NCI-H1436 (cell line): ENCODE results near the gene TMEM82.

ENCODE experiments used
- DNase-seq: peaks from one replicate; lab custom pipeline; 2025; lab: John Stamatoyannopoulos, UW

The TMEM82 gene

DNA sequence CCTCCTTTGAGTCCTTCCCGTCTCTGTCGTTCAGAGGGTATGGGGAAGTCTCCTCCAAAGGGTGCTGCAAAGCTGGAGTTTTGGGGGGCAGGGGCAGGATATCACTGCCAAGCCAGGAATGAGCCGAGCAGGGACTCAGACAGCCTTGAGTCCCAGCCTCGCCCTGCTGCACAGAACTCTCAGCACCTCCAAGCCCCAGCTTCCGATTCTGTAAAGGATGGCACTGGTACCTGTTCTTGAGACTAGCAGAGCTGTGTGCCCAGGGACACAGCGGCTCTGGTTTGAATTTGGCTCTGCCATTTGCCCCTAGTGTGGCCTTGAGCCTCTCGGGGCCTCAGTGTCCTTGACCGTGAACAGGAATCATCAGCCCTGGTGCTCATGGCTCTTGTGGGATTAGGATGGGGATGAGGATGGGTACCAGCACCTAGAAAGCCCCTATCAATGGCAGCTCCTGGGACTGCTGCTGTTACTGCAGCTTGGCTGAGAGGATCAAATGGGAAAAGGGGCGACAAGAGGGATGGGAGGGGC lies 14.8 kb downstream of the TMEM82 start:
- no peak for DNase-seq

DNA sequence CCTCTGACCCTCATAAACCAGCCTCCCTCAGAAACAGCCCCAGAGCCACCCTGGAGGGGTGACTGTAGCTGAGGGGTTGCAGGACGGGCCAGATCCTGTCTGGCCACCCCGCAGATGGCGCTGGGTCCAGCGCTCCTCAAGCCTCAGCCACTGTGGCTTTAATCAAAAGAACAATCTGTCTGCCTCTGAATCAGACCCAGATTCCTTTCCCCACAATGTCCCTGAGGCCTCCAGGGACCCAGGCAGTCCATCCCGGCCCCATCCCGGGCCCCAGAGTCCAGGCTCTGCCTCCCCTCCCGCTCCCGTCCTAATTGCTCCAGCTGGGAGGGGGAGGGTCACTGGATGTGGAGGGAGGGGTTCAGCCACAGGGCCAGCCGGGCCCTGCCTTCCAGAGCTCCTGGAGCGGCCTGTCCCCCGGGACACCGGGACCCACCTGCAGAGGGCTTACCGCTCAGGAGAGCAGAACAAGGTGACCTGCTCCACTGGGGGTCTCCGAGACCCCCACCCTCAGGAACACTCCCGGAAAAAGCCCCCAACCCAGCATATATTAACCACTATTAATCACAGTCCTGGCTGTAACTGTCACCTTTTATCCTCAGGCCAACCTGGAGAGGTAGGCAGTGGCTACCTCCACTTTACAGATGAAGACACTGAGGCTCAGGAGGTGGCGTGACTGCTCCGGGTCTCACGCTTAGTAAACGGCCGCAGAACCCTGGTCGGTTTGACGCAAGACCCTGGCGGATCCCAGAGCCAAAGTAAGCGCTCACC lies 15.5 kb downstream of the TMEM82 start:
- DNase-seq, result no peak

DNA sequence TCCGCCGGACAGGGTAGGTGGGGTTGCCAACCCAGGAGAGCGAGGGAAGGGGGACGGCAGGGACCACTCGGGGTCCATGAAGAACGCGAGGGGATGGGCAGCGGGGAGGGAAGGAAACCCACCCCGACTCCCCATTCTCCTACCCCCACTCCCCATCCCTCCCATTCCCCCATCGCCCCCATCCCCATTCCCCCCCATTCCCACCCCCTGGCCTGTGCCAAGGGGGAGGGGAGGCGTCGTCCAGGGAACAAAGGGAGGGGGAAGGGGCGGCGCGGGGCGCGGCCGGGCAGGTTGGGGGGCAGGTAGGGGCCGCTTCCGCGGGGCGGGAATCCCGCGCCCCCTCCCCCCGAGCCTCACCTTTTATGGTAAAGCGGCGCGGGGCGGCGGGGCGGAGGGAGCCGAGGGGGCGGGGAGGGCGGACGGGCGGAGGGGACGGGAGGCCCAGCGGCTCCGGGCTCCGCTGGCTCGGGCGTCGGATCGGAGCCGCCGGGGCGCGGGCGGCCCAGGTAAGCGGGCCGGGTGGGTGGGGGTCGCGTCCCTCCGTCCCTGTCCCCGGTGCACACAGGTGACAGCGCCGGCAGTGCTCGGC lies 16.1 kb downstream of the TMEM82 start, which contains the start of gene FBLIM1:
FBLIM1 (plus strand) TSS at position 453 of the 589 bp plus-strand sequence. CDS start 6,189 bp downstream, outside the sequence.
- no peak for DNase-seq

DNA sequence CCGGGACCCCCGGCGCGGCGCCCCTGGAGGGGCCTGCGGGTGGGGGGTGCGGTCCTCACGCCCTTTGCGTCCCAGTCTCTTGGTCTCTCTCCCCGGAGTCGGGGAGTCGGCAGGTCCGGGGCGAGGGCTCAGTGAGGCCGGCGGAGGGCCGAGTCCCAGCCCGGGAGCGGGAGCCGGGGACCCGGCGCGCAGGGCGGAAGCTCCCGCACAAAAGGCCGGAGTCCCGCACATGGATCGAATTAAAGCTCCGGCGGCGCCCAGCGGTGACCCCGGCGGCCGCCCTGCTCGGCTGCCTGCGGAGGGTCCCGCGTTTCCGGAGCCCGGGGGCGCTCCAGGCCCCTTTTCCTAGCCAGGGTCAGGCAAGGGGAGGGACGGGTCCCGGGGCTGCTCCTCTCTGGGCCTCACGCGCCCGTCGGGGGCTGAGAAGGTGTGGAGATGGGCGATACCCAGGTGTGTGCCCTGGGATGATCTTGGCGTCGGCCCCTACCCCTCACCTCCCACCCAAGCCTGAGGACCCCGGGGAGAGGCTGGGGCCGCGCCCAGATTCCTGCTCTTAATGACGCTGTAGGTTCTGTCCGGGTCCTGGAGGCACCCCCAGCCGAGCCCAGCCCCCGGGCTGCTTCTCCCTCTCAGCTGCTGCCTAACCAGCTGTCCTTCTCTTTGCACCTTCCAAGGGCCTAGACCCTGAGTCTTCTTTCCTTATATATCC lies 16.8 kb downstream of the TMEM82 start:
- DNase-seq, result no peak

DNA sequence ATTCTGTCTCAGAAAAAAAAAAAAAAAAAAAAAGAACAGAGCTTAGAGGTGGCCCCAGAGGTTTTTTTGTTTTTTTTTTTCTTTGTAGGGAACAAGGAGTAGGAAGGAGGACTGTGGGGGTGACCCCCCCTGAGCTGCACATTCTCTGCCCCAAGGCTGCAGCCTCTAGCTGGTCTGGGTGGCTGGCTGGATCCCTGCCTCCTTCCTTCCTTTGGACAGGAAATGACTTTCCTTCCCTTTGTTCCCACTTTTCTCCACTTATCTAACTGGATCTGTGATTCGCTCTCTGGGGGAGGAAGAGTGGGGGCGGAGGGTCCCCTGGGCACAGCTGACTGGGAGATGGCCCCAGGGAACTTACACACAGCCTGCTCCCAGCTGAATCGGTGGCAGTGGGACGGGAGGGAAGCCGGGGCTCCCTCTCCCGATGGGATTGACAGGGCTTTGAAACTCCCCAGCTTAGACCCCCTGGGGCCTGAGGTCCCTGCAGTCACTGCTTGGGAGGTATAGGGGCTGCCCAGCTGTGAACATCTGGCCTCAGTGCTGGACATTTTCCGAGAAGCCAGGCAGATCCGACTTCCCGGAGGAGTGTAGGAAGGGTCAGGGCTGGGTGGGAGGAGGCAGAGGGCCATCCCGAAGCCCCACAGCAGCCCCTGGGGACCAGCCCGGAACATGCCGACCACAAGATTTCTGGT lies 18.4 kb downstream of the TMEM82 start:
- no peak for DNase-seq

DNA sequence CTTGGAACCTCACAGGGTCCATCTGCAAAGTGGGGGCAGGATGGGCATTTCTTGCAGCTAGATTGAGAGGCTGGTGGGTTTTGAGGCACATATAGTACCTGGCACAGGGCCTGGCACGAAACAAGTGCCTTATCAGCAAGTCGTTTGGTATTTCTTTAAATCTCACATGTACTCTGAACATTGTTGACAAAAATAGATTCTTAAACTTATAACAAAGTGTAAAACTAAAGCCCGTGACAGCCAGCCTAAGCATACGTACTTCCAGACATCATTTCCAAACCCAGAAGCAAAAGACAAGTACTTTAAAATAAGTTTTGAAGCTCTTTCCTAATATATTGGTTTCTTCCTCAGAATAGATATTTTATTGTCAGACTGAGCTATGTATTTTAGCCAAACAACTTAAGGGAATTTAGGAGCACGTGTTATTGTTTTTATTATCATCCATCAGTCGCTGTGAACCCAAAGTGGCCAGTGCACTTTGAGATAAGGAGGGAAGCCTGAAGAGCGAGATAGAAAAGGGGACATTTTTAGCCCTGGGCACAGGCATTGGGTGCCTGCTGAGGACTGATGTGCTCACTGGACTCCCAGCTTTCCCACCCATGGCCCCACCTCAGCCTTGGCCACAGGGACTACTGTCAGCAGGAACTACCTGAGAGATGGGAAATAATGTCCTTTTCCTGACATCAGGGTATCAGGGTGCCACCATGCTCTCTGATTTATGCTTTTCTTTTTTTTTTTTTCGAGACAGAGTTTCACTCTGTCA lies 19.2 kb downstream of the TMEM82 start:
- no peak for DNase-seq

DNA sequence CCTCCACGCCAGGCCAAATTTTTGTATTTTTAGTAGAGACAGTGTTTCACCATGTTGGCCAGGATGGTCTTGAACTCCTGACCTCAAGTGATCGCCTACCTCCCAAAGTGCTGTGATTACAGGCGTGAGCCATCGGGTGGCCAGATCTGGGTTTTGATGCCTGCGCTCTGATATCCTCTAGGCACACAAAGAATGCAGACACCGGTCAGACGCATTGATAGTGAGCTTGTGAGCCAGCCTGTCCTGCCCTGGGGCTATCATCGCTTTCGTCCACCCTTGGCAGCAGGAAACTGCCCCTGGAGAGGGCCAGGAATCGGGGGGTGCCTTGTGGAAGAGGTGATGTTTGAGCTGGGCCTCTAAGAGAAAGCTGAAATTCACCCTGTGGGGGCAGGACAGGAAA lies 20.2 kb downstream of the TMEM82 start:
- DNase-seq, result no peak

DNA sequence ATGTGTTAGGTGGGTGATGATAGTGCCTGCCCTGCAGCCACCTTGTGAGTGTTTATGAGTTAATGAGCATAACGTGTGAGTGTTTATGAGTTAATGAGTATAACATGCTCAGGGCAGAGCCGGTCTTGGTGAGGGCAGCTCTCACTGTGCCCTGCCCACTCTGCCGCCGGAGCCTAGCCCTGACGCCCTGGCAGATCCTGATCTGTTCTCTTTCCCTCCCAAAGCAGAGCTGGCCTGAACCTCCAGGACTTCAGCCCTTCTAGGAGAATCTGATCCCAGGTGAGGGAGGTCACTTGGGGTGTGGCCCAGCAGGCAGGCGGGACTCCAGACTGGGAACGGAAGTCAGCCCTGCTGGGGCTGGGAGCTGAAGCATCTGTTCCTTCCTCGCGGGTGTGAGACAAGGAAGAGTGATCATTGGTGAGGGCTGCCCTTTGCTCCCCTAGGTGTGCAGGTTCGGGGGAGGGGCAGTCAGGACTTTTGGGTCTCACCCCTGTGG lies 22.0 kb downstream of the TMEM82 start:
- no peak for DNase-seq

DNA sequence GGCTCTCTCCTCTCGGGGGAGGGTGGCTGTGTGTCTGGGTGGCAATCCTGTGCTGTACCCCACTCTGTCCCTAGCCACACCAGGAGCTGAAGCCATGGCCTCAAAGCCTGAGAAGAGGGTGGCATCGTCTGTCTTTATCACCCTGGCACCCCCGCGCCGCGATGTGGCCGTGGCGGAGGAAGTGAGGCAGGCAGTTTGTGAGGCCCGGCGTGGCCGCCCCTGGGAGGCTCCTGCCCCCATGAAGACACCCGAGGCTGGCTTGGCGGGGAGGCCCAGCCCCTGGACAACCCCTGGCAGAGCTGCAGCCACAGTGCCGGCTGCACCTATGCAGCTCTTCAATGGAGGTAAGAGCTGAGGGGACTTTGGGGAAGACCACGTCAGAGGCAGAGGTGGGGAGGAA lies 22.6 kb downstream of the TMEM82 start:
- no peak for DNase-seq

DNA sequence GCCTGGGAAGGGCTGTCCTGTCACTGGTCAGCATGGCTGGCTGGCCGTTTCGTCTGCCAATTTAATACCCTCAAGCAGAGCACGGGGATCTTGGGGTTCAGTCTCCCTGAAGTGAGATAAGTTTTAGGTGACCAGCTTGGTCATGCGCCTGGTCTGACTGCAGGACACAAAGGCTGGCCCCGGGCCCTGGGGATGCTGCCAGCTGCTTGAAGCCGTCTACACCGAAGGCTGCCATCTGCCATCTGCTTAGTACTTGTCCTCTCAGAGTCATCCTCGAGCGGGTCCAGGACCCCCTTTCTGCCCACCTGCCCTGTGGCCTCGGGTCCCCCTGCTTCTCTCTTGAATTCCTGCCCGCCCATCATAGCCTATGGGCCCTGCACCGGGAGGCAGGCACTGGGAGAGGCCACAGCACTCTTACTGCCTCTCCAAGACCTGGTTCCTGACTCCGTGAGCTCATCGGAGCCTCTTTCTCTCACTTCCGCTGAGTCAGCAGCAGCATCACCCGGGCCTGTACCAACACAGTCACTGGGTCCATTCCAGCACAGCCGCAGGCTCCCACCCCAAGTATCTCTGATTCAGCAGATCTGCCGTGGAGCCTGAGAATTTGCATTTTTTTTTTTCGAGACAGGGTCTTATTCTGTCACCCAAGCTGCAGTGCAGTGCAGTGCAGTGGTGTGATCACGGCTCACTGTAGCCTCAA lies 23.3 kb downstream of the TMEM82 start:
- no peak for DNase-seq

DNA sequence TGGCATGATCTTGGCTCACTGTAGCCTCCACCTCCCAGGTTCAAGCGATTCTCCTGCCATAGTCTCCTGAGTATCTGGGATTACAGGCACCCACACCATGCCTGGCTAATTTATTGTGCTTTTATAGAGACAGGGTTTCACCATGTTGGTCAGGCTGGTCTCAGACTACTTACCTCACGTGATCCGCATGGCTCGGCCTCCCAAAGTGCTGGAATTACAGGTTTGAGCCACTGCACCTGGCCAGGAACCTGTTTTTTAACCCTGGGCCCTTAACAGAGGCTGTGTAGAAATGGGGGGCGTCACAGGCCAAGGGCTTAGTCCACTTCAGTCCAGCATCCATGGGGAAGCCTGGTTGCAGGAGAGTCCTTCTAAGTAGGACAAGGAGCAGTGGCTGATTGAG lies 25.6 kb downstream of the TMEM82 start:
- DNase-seq, result no peak

DNA sequence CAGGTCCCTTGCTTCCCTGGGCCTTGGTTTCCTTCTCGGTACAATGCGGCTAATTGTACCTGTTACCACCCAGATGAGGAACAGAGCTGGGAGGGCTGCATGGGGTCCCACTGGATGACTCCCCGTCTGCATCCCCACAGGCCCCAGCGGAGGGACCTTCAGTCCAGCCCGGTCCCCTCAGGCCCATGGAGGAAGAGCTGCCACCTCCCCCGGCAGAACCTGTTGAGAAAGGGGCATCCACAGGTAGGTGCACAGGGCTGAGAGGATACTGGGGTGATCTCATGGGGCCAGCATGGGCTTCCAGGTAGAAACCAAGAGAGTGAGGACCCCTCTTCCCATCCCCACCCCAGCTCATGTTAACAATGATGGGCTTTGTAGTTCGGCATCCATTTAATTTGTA lies 26.1 kb downstream of the TMEM82 start:
- DNase-seq, result no peak

DNA sequence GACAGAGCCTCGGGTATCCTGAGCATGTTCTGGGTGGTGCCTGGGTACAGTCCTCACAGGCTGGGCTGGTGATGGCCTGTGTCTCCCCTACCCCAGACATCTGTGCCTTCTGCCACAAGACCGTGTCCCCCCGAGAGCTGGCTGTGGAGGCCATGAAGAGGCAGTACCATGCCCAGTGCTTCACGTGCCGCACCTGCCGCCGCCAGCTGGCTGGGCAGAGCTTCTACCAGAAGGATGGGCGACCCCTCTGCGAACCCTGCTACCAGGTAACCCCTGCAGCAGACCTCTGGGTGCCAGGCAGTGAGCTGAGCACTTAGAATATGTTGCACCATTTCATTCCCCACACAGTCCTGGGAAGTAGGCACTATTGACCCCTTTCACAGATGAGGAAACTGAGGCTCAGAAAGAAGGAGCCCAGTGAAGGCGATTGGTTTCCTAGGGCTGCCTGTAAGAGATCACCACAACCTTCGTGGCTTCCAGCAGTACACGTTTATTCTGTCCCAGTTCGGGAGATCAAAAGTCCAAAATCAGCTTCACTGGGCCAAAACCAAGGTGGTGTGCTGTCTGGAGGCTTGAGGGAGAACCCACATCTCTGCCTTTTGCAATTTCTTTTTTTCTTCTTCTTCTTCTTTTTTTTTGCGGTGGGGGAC lies 28.1 kb downstream of the TMEM82 start:
- DNase-seq, result no peak

DNA sequence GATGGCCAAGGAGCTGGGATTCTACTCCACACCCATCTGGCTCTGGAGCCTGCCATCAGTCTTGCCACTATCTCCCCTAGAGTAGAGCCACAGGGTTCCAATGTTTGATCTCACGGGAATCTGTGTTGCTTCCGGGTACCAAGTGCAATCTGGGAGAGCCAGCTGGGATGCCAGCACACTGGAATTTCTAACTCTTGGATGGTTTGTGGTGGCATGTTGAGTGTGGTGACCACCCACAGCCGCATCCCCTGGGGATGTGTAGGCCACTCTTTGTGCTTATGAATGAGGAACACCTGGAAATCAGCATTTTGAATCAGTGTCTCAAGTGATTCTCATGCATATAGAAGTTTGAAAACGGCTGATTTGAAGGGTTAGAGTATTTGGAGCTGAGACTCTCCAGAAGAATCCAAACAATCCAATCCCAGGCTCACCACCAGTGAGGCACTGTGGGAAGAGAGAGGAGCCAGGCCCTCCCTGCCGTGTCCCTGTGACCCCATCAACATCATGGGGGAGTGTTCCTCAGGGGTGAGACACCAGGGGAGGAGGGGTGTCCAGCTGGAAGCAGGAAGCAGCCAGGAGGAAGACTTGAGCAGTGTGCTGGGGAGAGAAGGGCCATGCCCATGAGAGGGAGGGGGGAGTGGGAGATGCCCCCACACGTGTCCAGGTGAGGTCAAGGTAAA lies 29.7 kb downstream of the TMEM82 start:
- DNase-seq, result no peak

DNA sequence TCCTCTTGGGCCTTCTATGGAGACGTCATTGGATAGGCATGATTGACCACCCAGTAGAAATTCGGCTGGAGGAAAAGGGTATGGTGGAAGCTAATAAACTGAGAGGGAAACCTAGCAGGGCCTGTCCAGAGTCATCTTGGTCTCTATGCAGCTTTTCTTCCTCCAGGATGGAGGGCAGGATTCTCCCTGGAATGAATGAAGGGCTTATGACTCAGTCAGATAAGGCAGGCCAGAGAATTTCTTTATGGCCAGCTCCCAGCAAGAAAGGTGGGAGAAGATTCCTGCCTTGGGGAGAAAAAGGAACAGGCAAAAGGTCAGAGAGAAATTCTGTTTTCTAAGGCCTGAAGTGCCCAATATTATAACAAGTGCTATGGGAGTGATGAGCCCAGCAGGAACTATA lies 33.4 kb downstream of the TMEM82 start:
- no peak for DNase-seq

DNA sequence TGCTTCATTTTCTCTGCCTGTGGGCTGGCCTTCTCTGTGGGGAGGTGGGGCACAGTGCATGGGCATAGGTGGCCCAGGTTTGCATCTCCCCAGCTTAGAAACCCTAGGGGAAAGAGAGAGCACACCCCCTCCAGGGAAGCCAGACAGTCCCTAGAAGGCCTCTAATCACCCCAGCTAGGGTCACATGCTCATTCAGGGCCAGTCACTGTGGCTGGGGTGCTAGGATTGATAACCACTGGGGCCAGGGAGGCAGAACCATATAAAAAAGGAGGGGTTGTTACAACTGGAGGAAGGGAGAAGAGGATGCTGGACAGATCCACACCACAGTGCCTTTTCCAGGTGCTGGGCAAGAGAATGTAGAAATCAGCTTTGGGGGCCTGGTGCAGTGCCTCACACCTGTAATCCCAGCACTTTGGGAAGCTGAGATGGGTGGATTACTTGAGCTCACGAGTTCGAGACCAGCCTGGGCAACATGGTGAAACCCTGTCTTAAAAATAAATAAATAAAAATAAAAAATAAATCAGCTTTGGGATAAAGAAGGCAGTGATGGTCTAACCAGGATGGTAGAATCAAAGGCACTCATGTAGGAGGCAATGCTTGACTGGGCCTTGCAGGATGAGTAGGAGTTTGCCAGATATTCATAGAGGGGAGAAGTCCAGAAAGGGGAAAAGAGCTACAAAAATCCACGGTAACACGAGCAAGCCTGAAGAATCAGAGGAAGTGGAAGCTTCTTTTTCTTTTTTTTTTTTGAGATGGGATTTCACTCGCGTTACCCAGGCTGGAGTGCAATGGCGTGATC lies 35.8 kb downstream of the TMEM82 start:
- no peak for DNase-seq

DNA sequence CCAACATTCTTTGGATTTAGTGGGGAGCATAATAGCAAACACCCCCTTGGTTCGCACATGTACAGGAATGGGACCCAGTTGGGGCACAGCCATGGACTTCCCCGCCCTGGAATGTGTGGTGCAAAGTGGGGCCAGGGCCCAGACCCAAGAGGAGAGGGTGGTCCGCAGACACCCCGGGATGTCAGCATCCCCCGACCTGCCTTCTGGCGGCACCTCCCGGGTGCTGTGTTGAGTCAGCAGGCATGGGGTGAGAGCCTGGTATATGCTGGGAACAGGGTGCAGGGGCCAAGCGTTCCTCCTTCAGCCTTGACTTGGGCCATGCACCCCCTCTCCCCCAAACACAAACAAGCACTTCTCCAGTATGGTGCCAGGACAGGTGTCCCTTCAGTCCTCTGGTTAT lies 43.4 kb downstream of the TMEM82 start:
- no peak for DNase-seq

DNA sequence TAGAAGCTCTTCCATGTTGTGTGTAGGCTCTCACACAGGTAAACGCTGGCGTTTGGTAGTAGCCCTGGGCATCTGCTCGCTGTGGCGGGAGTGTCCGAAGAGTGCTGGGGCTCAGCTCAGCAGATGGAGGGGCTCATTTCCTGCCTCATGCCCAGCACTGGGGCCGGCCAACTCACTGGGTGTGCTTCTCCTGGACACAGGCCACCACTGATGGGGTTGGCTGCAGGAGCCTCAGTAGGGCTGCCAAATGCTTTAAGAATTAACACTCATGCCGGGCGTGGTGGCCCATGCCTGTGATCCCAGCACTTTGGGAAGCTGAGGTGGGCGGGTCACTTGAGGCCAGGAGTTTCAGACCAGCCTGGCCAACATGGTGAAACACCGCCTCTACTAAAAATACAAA lies 44.3 kb downstream of the TMEM82 start:
- no peak for DNase-seq
